H1 (cell line): Measurements from ENCODE around the gene CALU. TPM values are rescaled to one million over a fixed set of nuclear protein-coding genes. Genes with fewer than 3 reads are reported as not detected.

Experiments
- CTCF ChIA-PET: fragments of 300-600 bp; sonication (Branson Sonifier 250); formaldehyde crosslinking; loops from one replicate; lab custom pipeline; 2021; ENCODE audit not compliant: partially characterized antibody; lab: Charles Lee
- POLR2A ChIA-PET: fragments of 300-600 bp; sonication (Branson Sonifier 250); formaldehyde crosslinking; loops from one replicate; lab custom pipeline; 2021; ENCODE audit warnings: inconsistent platforms; ENCODE audit not compliant: partially characterized antibody; lab: Charles Lee
- DNase-seq, 2 experiments: peaks; one replicate each; pipeline versions ENCODE4 v3.0.0 to v3.0.0-alpha.2; 2010 to 2022; ENCODE audit warnings: low spot score in 2 of 2, low read depth in 1 of 2, mixed read lengths in 1 of 2
- FAIRE-seq: peaks from 2 replicates; lab custom pipeline; 2011; peaks lifted over from hg19 to GRCh38; lab: Jason Lieb, UNC
- H2AFZ ChIP-seq: 2 replicates; pipeline ENCODE4 v1.8.1; 2012; ENCODE audit warnings: low read length, inconsistent platforms
- H2AK5ac ChIP-seq: 2 replicates; pipeline ENCODE4 v1.6.1; 2013; ENCODE audit warnings: low read depth, low read length
- H2BK120ac ChIP-seq: replicated peaks from 2 replicates; pipeline ENCODE3; 2013; ENCODE audit warnings: low read depth, low read length, inconsistent platforms
- H2BK12ac ChIP-seq: 2 replicates; pipeline ENCODE4 v1.6.1; 2013; ENCODE audit warnings: low read depth, low read length
- H2BK15ac ChIP-seq: 2 replicates; pipeline ENCODE4 v1.6.1; 2013; ENCODE audit warnings: low read length
- H2BK20ac ChIP-seq: 2 replicates; pipeline ENCODE4 v1.6.1; 2013; ENCODE audit warnings: low read length
- H2BK5ac ChIP-seq: 2 replicates; pipeline ENCODE4 v1.6.1; 2013; ENCODE audit warnings: low read depth, low read length
- H3K14ac ChIP-seq: 2 replicates; pipeline ENCODE4 v1.6.1; 2013; ENCODE audit warnings: inconsistent platforms; ENCODE audit not compliant: insufficient read length
- H3K18ac ChIP-seq: 2 replicates; pipeline ENCODE4 v1.6.1; 2013; ENCODE audit warnings: low read length; ENCODE audit errors: extremely low read depth
- H3K23ac ChIP-seq: 2 replicates; pipeline ENCODE4 v1.6.1; 2013; ENCODE audit warnings: inconsistent platforms; ENCODE audit not compliant: insufficient read length
- H3K23me2 ChIP-seq: 2 replicates; pipeline ENCODE4 v1.6.1; 2013; ENCODE audit warnings: low read depth, low read length
- H3K27ac ChIP-seq: 2 replicates; pipeline ENCODE4 v1.6.1; 2011; ENCODE audit warnings: low read depth, low read length, inconsistent platforms
- H3K27me3 ChIP-seq, 4 experiments: replicated peaks in 1 of 4; 1 replicate in 1 of 4; 2 replicates in 3 of 4; pipeline versions ENCODE4 v1.6.1 to v1.8.1; 2011 to 2013; ENCODE audit warnings: low read length in 3 of 4, mild to moderate bottlenecking in 3 of 4, inconsistent platforms in 2 of 4, mixed read lengths in 2 of 4, moderate library complexity in 1 of 4; ENCODE audit not compliant: control insufficient read depth in 3 of 4, insufficient read depth in 3 of 4; ENCODE audit errors: extremely low read depth in 1 of 4
- H3K36me3 ChIP-seq, 4 experiments: 2 replicates each; pipeline versions ENCODE4 v1.6.1 to v1.8.1; 2011 to 2013; ENCODE audit warnings: mild to moderate bottlenecking in 4 of 4, low read length in 3 of 4, moderate library complexity in 2 of 4, control low read depth in 1 of 4, inconsistent platforms in 1 of 4; ENCODE audit not compliant: insufficient read depth in 4 of 4, control insufficient read depth in 2 of 4
- H3K4ac ChIP-seq: replicated peaks from 2 replicates; pipeline ENCODE3; 2013; ENCODE audit warnings: low read length, low read depth, mixed read lengths, inconsistent platforms; ENCODE audit not compliant: insufficient read length
- H3K4me1 ChIP-seq, 4 experiments: replicated peaks in 1 of 4; 1 replicate in 1 of 4; 2 replicates in 3 of 4; pipeline versions ENCODE4 v1.6.1 to v1.8.1; 2011 to 2013; ENCODE audit warnings: low read length in 3 of 4, inconsistent platforms in 2 of 4, mixed read lengths in 1 of 4; ENCODE audit not compliant: insufficient read depth in 4 of 4, control insufficient read depth in 3 of 4
- H3K4me2 ChIP-seq, 2 experiments: 2 replicates each; pipeline versions ENCODE4 v1.6.1 to v1.8.1; 2011 to 2013; ENCODE audit warnings: low read depth in 2 of 2, low read length in 2 of 2, control low read depth in 1 of 2, inconsistent platforms in 1 of 2, mild to moderate bottlenecking in 1 of 2; ENCODE audit not compliant: insufficient read depth in 1 of 2
- H3K4me3 ChIP-seq, 4 experiments: fragments of 200-600, 300-600 bp in 1 of 4; sonication (generic), shearing (Covaris generic), sonication (Bioruptor Twin) in 1 of 4; 2 replicates each; pipeline versions ENCODE4 v1.5.1 to v1.8.1; 2011 to 2016; ENCODE audit warnings: low read length in 4 of 4, low read depth in 3 of 4, control low read depth in 2 of 4, inconsistent platforms in 2 of 4, mild to moderate bottlenecking in 2 of 4, mixed read lengths in 1 of 4, moderate library complexity in 1 of 4; ENCODE audit not compliant: insufficient read depth in 2 of 4; ENCODE audit errors: extremely low read depth in 1 of 4
- H3K56ac ChIP-seq: replicated peaks from 2 replicates; pipeline ENCODE3; 2013; ENCODE audit warnings: low read depth, mild to moderate bottlenecking, mixed read lengths, low read length, inconsistent platforms; ENCODE audit not compliant: insufficient read length
- H3K79me1 ChIP-seq: 2 replicates; pipeline ENCODE4 v1.6.1; 2013; ENCODE audit warnings: low read depth, low read length, control low read depth
- H3K79me2 ChIP-seq, 2 experiments: 2 replicates each; pipeline versions ENCODE4 v1.6.1 to v1.8.1; 2012 to 2013; ENCODE audit warnings: low read length in 2 of 2, mild to moderate bottlenecking in 2 of 2, inconsistent platforms in 1 of 2; ENCODE audit not compliant: insufficient read depth in 2 of 2, control insufficient read depth in 1 of 2
- H3K9ac ChIP-seq, 4 experiments: replicated peaks in 1 of 4; 1 replicate in 1 of 4; 2 replicates in 3 of 4; pipeline versions ENCODE4 v1.6.1 to v1.8.1; 2011 to 2013; ENCODE audit warnings: low read depth in 3 of 4, low read length in 3 of 4, control low read depth in 2 of 4, mild to moderate bottlenecking in 2 of 4, moderate library complexity in 2 of 4, inconsistent platforms in 1 of 4; ENCODE audit errors: extremely low read depth in 1 of 4
- H3K9me3 ChIP-seq, 2 experiments: 2 replicates each; pipeline versions ENCODE4 v1.6.1 to v1.8.1; 2012 to 2013; ENCODE audit warnings: mild to moderate bottlenecking in 2 of 2, moderate library complexity in 2 of 2, control low read depth in 1 of 2, inconsistent platforms in 1 of 2, low read depth in 1 of 2, low read length in 1 of 2, mixed read lengths in 1 of 2; ENCODE audit not compliant: insufficient read depth in 2 of 2
- H4K20me1 ChIP-seq, 2 experiments: replicated peaks in 1 of 2; 2 replicates each; pipeline versions ENCODE3 to v1.8.1; 2011 to 2013; ENCODE audit warnings: inconsistent platforms in 2 of 2, low read length in 2 of 2, mild to moderate bottlenecking in 1 of 2; ENCODE audit not compliant: insufficient read depth in 2 of 2, control insufficient read depth in 1 of 2
- H4K5ac ChIP-seq: 2 replicates; pipeline ENCODE4 v1.6.1; 2013; ENCODE audit warnings: low read length, low read depth, mixed read lengths, inconsistent platforms; ENCODE audit not compliant: insufficient read length
- H4K8ac ChIP-seq: 2 replicates; pipeline ENCODE4 v1.8.0; 2013; ENCODE audit warnings: mild to moderate bottlenecking, moderate library complexity, low read length, inconsistent platforms; ENCODE audit not compliant: insufficient read depth; ENCODE audit errors: extremely low read depth
- H4K91ac ChIP-seq: replicated peaks from 2 replicates; pipeline ENCODE3; 2013; ENCODE audit warnings: low read length, mixed read lengths, inconsistent platforms; ENCODE audit not compliant: insufficient read length
- ASH2L ChIP-seq: fragments of 200-600, 300-600 bp; sonication (generic); IDR thresholded peaks from one replicate; pipeline ENCODE4 v1.7.1; 2017; ENCODE audit warnings: low read length
- POLR2AphosphoS5 ChIP-seq: IDR thresholded peaks from 2 replicates; pipeline ENCODE4 v1.6.1; 2011; ENCODE audit warnings: low read depth, low read length
- WGBS, 2 experiments: shearing (Covaris generic) in 1 of 2; methylation state at CpG; one replicate each; pipeline versions ENCODE4 v1.1.6 to v1.1.7; 2013 to 2015; ENCODE audit warnings: low lambda C conversion rate in 2 of 2, mixed read lengths in 2 of 2, inconsistent platforms in 1 of 2, low coverage in 1 of 2, missing lambda C conversion rate in 1 of 2; ENCODE audit not compliant: insufficient replicate concordance in 2 of 2, insufficient coverage in 1 of 2, insufficient read length in 1 of 2; ENCODE audit errors: extremely low coverage in 1 of 2, missing lambda C conversion rate in 1 of 2; 5-methylcytosine and 5-hydroxymethylcytosine counted together
- polyA plus RNA-seq, 7 experiments: library from polyadenylated mRNA; depleted of rRNA in 3 of 7; stranded (reverse) in 5 of 7; unstranded in 2 of 7; fragments of >200 nt in 5 of 7; fragments of 200-250 nt in 2 of 7; gene quantifications; 1 replicate in 5 of 7; 2 replicates in 1 of 7; 4 replicates in 1 of 7; pipeline versions ENCODE4 v1.2.1 to v1.2.3, GENCODE V29; 2011 to 2013; ENCODE audit warnings: missing spikeins in 2 of 7, mixed read lengths in 2 of 7
- total RNA-seq: library from RNA; stranded (reverse); fragmentation: NEBNext Ultra II Directional; extraction: Animal tissue kit (Norgen Biotek cat#: 25700); gene quantifications from 2 replicates; pipeline ENCODE4 v1.2.1, GENCODE V29; 2021
- TF ChIP-seq, protein P1 (sequence below): IDR thresholded peaks from 2 replicates; pipeline ENCODE4 v1.6.1; 2012; ENCODE audit warnings: inconsistent platforms

Gene CALU
- total and polyA plus RNA-seq, 2 of the 8 experiments (the other 6 are each of a cell fraction or from before 2014, with no cell fraction given) = 67.2 to 170 TPM

DNA sequence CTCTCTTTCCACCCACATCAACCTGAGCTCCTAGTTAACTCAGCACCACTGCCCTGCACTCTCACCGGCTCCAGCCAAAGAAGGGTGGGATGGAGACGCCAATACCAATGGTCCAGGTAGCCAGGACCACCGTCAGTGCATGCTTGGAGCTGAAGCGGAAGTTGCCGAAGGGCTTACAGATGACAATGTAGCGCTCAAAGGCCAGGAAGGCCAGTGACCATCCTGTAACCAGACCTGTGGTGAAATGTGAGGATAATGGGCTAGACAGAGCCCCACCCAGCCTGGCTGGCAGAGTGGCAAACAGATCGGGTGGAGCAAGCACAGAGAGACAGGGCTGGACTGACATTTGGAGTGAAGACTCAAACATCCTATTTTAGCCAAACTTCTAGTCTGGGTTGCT is 35.8 kb downstream of the CALU start:
- Histone ChIP-seq H3K14ac (no peak overlapping the region), H3K36me3 (peaks cover 2 to 35% (median 19%) of the 10 kb centered on the region in 4 experiments; a peak in 6 of 8 replicates), H3K27me3 (no peaks in the 10 kb centered on the region), H3K4me3 (no peak overlapping the region), H3K79me2 (no peaks in the 10 kb centered on the region), H3K56ac (no peak overlapping the region), H2AFZ (no peak overlapping the region), H2BK120ac (no peak overlapping the region), H3K18ac (no peak overlapping the region), H4K91ac (no peak overlapping the region), H3K23me2 (no peaks in the 10 kb centered on the region), H3K79me1 (no peaks in the 10 kb centered on the region), H2BK20ac (no peak overlapping the region), H4K20me1 (no peaks in the 10 kb centered on the region), H2BK5ac (no peak overlapping the region), H2AK5ac (no peak overlapping the region), H3K4ac (no peak overlapping the region), H3K9ac (no peak overlapping the region), H4K8ac (no peak overlapping the region), H3K4me2 (no peak overlapping the region), H3K9me3 (peaks cover 0 to 4% of the 10 kb centered on the region in 2 experiments; a peak in 2 of 4 replicates), H3K23ac (no peak overlapping the region), H2BK12ac (no peak overlapping the region), H3K4me1 (no peaks in the 10 kb centered on the region), H2BK15ac (no peak overlapping the region), H4K5ac (no peak overlapping the region), H3K27ac (no peak overlapping the region)
- POLR2A ChIA-PET = interaction anchor here (0.7 to 2.8 kb wide), 8 partner anchors 8 to 75 kb away, joined by 3 to 14 read pairs (median 3); partner anchors contain the start of gene CALU
- DNase-seq = no peak
- TF ChIP-seq POLR2AphosphoS5 (peak; percentile 63; the same call in 1 of the 2 replicates), ASH2L (no peak)
- TF ChIP-seq, protein P1, sequence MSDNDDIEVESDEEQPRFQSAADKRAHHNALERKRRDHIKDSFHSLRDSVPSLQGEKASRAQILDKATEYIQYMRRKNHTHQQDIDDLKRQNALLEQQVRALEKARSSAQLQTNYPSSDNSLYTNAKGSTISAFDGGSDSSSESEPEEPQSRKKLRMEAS = 0 out of 2 replicates have a peak, but pooled peaks have one; percentile 17
- no peak for FAIRE-seq
- 90% methylated on average over 7 of the region's 7 CpGs; no CpG with 5 or more reads in 1 of the 2 experiments for WGBS, 2 experiments
- CTCF ChIA-PET = interaction anchor here (4.1 kb wide), 1 partner anchor 106 kb away, joined by 12 read pairs; no protein-coding TSS in a partner anchor
